GM21423 (cell line): ENCODE results near the gene PTPRN.

ENCODE experiments used
- ATAC-seq: cut with Tn5 transposase; IDR thresholded peaks from one replicate; pipeline ENCODE4 v1.9.1; 2021; ENCODE audit warnings: mild to moderate bottlenecking, moderate library complexity; ENCODE audit not compliant: unreplicated experiment

PTPRN gene

GRCh38 chr2:219247678-219248642 is 61.2 kb downstream of the PTPRN start:
- ATAC-seq: no peak

GRCh38 chr2:219246559-219246958 is 62.6 kb downstream of the PTPRN start:
- ATAC-seq: no peak

- no peak for ATAC-seq
Observed at GRCh38 chr2:219245899-219246230, 63.3 kb downstream of the PTPRN start.

GRCh38 chr2:219245148-219245898 is 63.9 kb downstream of the PTPRN start, which contains the start of the genes GLB1L and STK16:
GLB1L (minus strand) TSS chr2:219245444; CDS start chr2:219243573, 1,871 bp downstream.
STK16 (plus strand) TSS chr2:219245479; CDS start chr2:219246000, 521 bp downstream.
- peak; percentile 59 for ATAC-seq

- ATAC-seq: no peak
Observed at GRCh38 chr2:219244789-219245147, 64.4 kb downstream of the PTPRN start.

- no peak for ATAC-seq
Observed at GRCh38 chr2:219243291-219243761, 65.9 kb downstream of the PTPRN start.
